Breast epithelium (tissue), 4 donors: ENCODE results near the gene TMEM54. TPM values are rescaled to one million over a fixed set of nuclear protein-coding genes. Genes with fewer than 3 reads are reported as not detected.

Source experiments
- DNase-seq, 2 donors: peaks; one replicate each; pipeline ENCODE4 v3.0.0-alpha.2; 2019; ENCODE audit warnings: low spot score in 2 of 2
- H3K27ac ChIP-seq, 2 donors: fragments of 200-600 bp; sonication (generic) in 1 of 2; one replicate each; pipeline ENCODE4 v1.5.1; 2016 to 2019; ENCODE audit warnings: mild to moderate bottlenecking in 1 of 2
- H3K27me3 ChIP-seq, 2 donors: fragments of 200-600 bp; sonication (generic) in 1 of 2; one replicate each; pipeline versions ENCODE4 v1.5.1 to v1.6.0; 2017 to 2019; ENCODE audit warnings: control low read depth in 1 of 2, mild to moderate bottlenecking in 1 of 2
- H3K36me3 ChIP-seq: fragments of 200-600 bp; one replicate; pipeline ENCODE4 v1.5.1; 2019
- H3K4me1 ChIP-seq, 2 donors: fragments of 200-600 bp; sonication (generic); one replicate each; pipeline ENCODE4 v1.5.1; 2016 to 2019; ENCODE audit warnings: control low read depth in 1 of 2
- H3K4me3 ChIP-seq, 3 donors: fragments of 200-600 bp; sonication (generic); 1 replicate in 2 of 3; 2 replicates in 1 of 3; pipeline ENCODE4 v1.5.1; 2016 to 2019; ENCODE audit warnings: mild to moderate bottlenecking in 3 of 3, moderate library complexity in 2 of 3
- H3K9me3 ChIP-seq, 2 donors: fragments of 200-600 bp; sonication (generic) in 1 of 2; one replicate each; pipeline ENCODE4 v1.5.1; 2016 to 2019; ENCODE audit warnings: control low read depth in 1 of 2
- POLR2A ChIP-seq: fragments of 450-650 bp; IDR thresholded peaks from one replicate; pipeline ENCODE4 v1.6.1; 2016; ENCODE audit warnings: antibody characterized with exemption, mild to moderate bottlenecking, moderate library complexity
- POLR2AphosphoS5 ChIP-seq, 3 donors: sonication (generic); formaldehyde crosslinking; IDR thresholded peaks; one replicate each; pipeline ENCODE4 v1.6.1; 2017; ENCODE audit warnings: antibody characterized with exemption in 3 of 3
- intact Hi-C: fragments of 100-400 bp; cut with DNase I; formaldehyde crosslinking; loops from one replicate; pipeline ENCODE4 v1.15.1; 2023; ENCODE audit warnings: low total_unique reads
- total RNA-seq, 3 donors: library from RNA; depleted of rRNA; stranded (reverse); fragments of >200 nt; gene quantifications; one replicate each; pipeline ENCODE4 v1.1.0, GENCODE V29; 2016
- TF ChIP-seq, protein P1 (sequence below), 3 donors: fragments of 450-650 bp; IDR thresholded peaks; one replicate each; pipeline ENCODE4 v1.5.1; 2016 to 2017; ENCODE audit warnings: antibody characterized with exemption in 3 of 3, mild to moderate bottlenecking in 3 of 3, moderate library complexity in 3 of 3

TMEM54 gene
- total RNA-seq, 3 donors from 2014 or later = 26.9 to 109 (median 94.8) TPM

- Histone ChIP-seq H3K27ac (no peak overlapping the region), H3K36me3 (no peaks in the 10 kb centered on the region), H3K4me3 (no peak overlapping the region), H3K4me1 (peaks cover 0 to 3% of the 10 kb centered on the region in 2 donors), H3K27me3 (no peaks in the 10 kb centered on the region), H3K9me3 (no peaks in the 10 kb centered on the region)
- no peak for DNase-seq
- no peak for TF ChIP-seq POLR2AphosphoS5 (IDR thresholded peaks at IDR 0.05)
- TF ChIP-seq POLR2A = no peak
- TF ChIP-seq, protein P1, sequence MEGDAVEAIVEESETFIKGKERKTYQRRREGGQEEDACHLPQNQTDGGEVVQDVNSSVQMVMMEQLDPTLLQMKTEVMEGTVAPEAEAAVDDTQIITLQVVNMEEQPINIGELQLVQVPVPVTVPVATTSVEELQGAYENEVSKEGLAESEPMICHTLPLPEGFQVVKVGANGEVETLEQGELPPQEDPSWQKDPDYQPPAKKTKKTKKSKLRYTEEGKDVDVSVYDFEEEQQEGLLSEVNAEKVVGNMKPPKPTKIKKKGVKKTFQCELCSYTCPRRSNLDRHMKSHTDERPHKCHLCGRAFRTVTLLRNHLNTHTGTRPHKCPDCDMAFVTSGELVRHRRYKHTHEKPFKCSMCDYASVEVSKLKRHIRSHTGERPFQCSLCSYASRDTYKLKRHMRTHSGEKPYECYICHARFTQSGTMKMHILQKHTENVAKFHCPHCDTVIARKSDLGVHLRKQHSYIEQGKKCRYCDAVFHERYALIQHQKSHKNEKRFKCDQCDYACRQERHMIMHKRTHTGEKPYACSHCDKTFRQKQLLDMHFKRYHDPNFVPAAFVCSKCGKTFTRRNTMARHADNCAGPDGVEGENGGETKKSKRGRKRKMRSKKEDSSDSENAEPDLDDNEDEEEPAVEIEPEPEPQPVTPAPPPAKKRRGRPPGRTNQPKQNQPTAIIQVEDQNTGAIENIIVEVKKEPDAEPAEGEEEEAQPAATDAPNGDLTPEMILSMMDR (IDR thresholded peaks at IDR 0.05) = no peak
- intact Hi-C loops = no loop called here
These were observed 33.1 kb downstream of the TMEM54 start for GRCh38 chr1:32868085-32868484.

DNA sequence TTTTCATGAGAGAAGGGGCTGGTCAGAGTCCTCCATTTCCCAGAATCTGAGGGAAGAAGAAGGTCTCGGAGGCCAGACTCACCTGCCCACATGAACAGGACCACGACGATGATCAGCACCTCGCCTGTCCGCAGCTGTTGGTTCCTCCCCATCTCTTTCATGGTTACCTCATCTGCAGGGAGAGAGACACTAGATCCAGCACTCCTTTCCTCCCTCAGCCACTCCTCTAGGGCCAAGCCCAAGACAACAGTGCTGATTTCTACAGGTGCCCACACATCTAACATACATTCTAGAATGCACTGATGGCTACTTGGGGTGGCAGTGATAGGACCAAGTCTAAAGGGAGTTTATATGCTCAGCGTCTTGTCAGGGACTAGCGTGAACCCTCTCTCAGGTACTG lies 33.5 kb downstream of the TMEM54 start:
- no peaks in the 10 kb centered on the region for H3K27me3 ChIP-seq
- no peak for DNase-seq
- H3K4me1 ChIP-seq = peaks cover 0 to 3% of the 10 kb centered on the region in 2 donors
- TF ChIP-seq POLR2A (no peak), POLR2AphosphoS5 (IDR thresholded peaks at IDR 0.05) (no peak)
- TF ChIP-seq, protein P1 (IDR thresholded peaks at IDR 0.05) = no peak
- no peaks in the 10 kb centered on the region for H3K9me3 ChIP-seq
- no peak overlapping the region for H3K4me3 ChIP-seq
- H3K36me3 ChIP-seq = no peaks in the 10 kb centered on the region
- intact Hi-C loops = no loop called here
- H3K27ac ChIP-seq = no peak overlapping the region

DNA sequence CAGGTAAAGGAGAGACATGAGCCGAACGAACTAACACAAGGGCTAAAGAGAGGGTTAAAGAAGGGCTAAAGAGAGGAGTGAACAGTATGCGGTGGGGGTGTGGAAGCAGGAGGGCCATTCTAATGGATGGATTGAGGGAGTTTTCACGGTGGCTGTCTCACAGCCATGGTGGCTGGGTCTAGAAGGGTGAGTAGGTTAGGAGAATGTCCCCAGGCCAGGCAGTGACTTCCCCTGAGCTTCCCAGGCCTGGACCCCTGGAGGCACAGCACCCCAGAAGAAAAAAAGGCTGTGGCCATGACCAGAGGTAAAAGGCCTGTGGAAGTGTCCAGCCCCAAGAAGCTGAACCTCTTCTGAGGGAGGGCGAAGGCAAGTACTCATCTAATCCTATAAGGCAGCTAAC lies 34.0 kb downstream of the TMEM54 start:
- no peaks in the 10 kb centered on the region for H3K9me3 ChIP-seq
- TF ChIP-seq, protein P1 (IDR thresholded peaks at IDR 0.05) = no peak
- no peak for TF ChIP-seq POLR2AphosphoS5 (IDR thresholded peaks at IDR 0.05)
- no peak for TF ChIP-seq POLR2A
- no peak overlapping the region for H3K4me3 ChIP-seq
- H3K4me1 ChIP-seq = peaks cover 0 to 3% of the 10 kb centered on the region in 2 donors
- H3K36me3 ChIP-seq = no peaks in the 10 kb centered on the region
- H3K27me3 ChIP-seq = no peaks in the 10 kb centered on the region
- no peak for DNase-seq
- H3K27ac ChIP-seq = no peak overlapping the region
- intact Hi-C loops = no loop called here

DNA sequence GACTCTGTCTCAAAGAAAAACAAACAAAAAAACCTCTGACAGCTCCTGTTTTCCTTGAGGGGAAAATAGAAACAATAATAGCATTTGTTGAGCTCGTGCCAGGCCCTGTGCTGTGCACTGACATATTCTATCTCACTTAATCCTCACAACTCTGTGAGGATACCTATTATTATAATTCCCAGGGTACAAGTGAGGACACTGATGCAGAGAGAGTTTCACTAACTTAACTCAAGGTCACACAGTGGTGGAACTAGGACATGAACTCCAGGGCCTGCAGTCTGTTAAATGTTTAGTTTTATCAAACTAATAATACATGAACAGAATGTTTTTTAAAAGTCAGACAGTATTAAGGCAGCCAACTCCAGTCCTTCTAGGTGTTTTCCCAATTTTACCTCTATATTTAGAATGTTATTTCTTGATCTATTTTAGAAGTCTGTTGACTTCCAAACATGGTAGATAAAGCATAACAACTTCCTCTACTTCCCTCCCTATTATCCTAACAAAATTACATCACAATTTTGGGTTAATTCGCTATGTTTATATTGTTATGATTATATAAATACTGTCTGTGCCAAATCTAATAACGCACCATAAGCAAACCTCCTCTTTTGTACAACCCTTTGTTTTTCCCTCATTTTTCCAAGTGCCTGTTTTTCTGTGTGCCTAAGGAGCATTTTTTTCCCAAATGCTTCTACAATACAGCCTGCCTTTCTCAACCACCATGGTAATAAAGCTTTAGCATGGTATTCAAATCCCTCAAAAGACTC lies 35.4 kb downstream of the TMEM54 start:
- Histone ChIP-seq H3K27ac (no peak overlapping the region), H3K9me3 (no peaks in the 10 kb centered on the region), H3K4me1 (no peaks in the 10 kb centered on the region), H3K4me3 (no peak overlapping the region), H3K36me3 (no peaks in the 10 kb centered on the region), H3K27me3 (no peaks in the 10 kb centered on the region)
- intact Hi-C loops = no loop called here
- TF ChIP-seq, protein P1 (IDR thresholded peaks at IDR 0.05) = no peak
- TF ChIP-seq POLR2AphosphoS5 (IDR thresholded peaks at IDR 0.05) (no peak), POLR2A (no peak)
- no peak for DNase-seq

DNA sequence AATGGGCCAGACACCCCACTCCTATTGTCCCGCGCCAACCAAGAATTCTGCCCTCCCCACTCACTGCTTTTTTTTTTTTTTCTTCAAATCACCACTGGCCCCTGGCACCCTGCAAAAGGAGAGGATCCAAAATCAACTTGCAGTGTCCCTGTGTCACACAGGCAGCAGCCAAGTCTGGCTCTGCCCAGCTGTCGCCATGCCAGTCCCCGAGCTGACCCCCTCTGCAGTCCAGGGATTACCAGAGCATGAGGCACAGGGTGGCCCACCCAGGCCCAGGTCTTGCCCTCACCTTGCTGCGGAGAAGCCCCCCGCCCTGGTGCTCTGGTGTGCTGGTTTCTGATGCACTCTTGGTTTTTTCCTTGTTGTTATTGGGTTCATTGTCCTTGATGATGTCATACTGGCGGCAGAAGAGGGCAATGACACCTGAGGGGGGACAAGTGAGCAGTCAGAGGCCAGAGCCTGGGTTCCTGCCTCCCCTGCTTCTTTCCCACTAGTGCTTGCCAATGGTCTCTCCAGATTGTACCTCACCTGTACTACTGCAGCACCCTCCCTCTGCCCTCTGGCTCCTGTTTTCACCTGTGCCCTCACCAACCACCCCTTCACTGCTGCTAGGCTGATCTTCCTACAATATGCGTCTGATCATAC lies 36.7 kb downstream of the TMEM54 start:
- TF ChIP-seq, protein P1 (IDR thresholded peaks at IDR 0.05) = no peak
- TF ChIP-seq POLR2A (no peak), POLR2AphosphoS5 (IDR thresholded peaks at IDR 0.05) (no peak)
- intact Hi-C loops = no loop called here
- H3K27ac ChIP-seq = no peak overlapping the region
- H3K4me1 ChIP-seq = no peaks in the 10 kb centered on the region
- H3K4me3 ChIP-seq = no peak overlapping the region
- no peaks in the 10 kb centered on the region for H3K27me3 ChIP-seq
- H3K9me3 ChIP-seq = no peaks in the 10 kb centered on the region
- no peaks in the 10 kb centered on the region for H3K36me3 ChIP-seq
- DNase-seq = no peak
